AG09319 (cell line): ENCODE measurements around the gene CBX3.
"Not testable (repeated sequence)": the region's sequence is repeated elsewhere in the genome, so short reads cannot be mapped to it uniquely, and the experiment has no call there.

Experiments
- DNase-seq: peaks from one replicate; pipeline ENCODE4 v3.0.0-alpha.2; 2010; ENCODE audit warnings: low read depth; ENCODE audit errors: extremely low read depth
- CTCF ChIP-seq: IDR thresholded peaks from 2 replicates; pipeline ENCODE4 v1.5.1; 2011; ENCODE audit warnings: low read depth, mild to moderate bottlenecking, inconsistent platforms, low read length, moderate library complexity

The CBX3 gene

GRCh38 chr7:26156451-26157420 is 44.8 kb upstream of the CBX3 start:
- TF ChIP-seq CTCF = no peak

GRCh38 chr7:26157520-26158105 is 43.9 kb upstream of the CBX3 start:
- DNase-seq = no peak
- TF ChIP-seq CTCF = no peak

More at GRCh38 chr7:26156451-26157420, 44.8 kb upstream of the CBX3 start:
- DNase-seq = peak; percentile 37

GRCh38 chr7:26159243-26159642 is 42.3 kb upstream of the CBX3 start:
- no peak for TF ChIP-seq CTCF
- DNase-seq = no peak

- DNase-seq = no peak
- no peak for TF ChIP-seq CTCF
Observed at GRCh38 chr7:26160896-26161295, 40.6 kb upstream of the CBX3 start.

GRCh38 chr7:26162431-26162830 is 39.1 kb upstream of the CBX3 start:
- no peak for TF ChIP-seq CTCF
- no peak for DNase-seq

- not testable (repeated sequence) for DNase-seq
Observed at GRCh38 chr7:26163804-26164203, 37.7 kb upstream of the CBX3 start.

- DNase-seq = no peak
- TF ChIP-seq CTCF = no peak
Observed at GRCh38 chr7:26165950-26166683, 35.4 kb upstream of the CBX3 start.
